ENCODE results near the gene LARP6.

DNA sequence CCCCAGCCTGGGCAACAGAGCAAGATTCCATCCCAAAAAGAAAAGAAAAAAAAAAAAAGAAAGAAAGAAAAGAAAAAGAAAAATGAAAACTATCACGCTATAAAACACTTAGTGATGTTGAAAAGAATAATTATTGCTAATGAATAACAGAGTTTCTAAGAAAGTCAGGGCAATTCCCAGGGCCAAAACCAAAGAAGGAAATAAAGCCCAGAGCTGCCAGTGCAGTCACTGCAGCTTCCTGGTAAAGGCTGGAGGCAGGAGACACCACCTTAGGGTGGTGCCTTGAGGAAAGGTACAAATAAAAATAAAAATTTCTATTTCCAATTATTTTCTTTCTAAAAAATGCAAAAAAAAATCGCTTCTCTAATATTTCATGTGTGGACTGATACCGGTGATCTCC lies 70.9 kb downstream of the LARP6 start:
- TF ChIP-seq POLR2A (IDR thresholded peaks at IDR 0.05; ENCODE audit: borderline replicate concordance, extremely low read depth, insufficient read depth, insufficient read length) (no peak), EZH2 (IDR thresholded peaks at IDR 0.05) (no peak), JUND (IDR thresholded peaks at IDR 0.05) (no peak), RAD21 (IDR thresholded peaks at IDR 0.05; ENCODE audit: low read depth) (no peak), ZFX (IDR thresholded peaks at IDR 0.05) (no peak), CTCF (IDR thresholded peaks at IDR 0.05 in 2 of 3, conservative IDR thresholded peaks at IDR 0.05 in 1 of 3; ENCODE audit: borderline replicate concordance in 1 of 3, insufficient read depth in 1 of 3, low read depth in 2 of 3, low read length in 2 of 3) (no peak), SIN3A (IDR thresholded peaks at IDR 0.05; ENCODE audit: low read depth) (no peak), EZH2phosphoT487 (IDR thresholded peaks at IDR 0.05; ENCODE audit: borderline replicate concordance) (no peak), TCF7L2 (IDR thresholded peaks at IDR 0.05; ENCODE audit: borderline replicate concordance, extremely low read depth, insufficient read depth, insufficient read length) (no peak), ZNF274 (IDR thresholded peaks at IDR 0.05; ENCODE audit: low read depth, low read length) (no peak), ATF3 (IDR thresholded peaks at IDR 0.05) (no peak), POLR2AphosphoS5 (IDR thresholded peaks at IDR 0.05; ENCODE audit: low read depth, low read length) (no peak)

Data from HCT116 (cell line).